Thyroid gland (tissue), 4 donors: Measurements from ENCODE around the gene ZC4H2.

Experiments used
- POLR2A ChIP-seq, 2 donors: fragments of 450-650 bp; IDR thresholded peaks; one replicate each; pipeline ENCODE4 v1.6.1; 2017; ENCODE audit warnings: antibody characterized with exemption in 2 of 2, mild to moderate bottlenecking in 2 of 2, moderate library complexity in 1 of 2
- TF ChIP-seq, protein P1 (sequence below), 6 experiments: fragments of 200-600 bp in 3 of 6; fragments of 450-650 bp in 3 of 6; sonication (generic) in 3 of 6; IDR thresholded peaks; one replicate each; pipeline ENCODE4 v1.5.1; 2016 to 2019; ENCODE audit warnings: antibody characterized with exemption in 6 of 6, mild to moderate bottlenecking in 2 of 6, inconsistent platforms in 1 of 6, moderate library complexity in 1 of 6

DNA sequence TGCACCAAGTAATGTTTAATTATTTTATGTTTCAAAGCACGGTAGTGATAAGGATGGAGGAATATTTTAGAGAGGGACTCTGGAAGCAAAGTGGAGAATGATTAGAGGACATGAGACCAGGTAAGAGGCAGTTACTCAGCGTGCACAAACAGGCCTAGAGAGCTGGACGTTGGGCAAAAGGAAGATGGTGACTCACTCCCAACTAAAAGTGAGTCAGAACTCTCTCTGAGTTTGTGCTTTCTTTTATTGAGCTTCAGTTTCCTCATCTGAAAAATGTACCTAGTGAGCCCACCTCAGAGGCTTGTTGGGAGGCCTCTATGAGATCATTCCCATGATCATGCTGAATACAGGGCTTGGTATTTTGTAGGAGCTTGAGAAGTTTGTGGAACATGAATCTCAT, 1.6 kb upstream of the ZC4H2 start:
- TF ChIP-seq, protein P1, sequence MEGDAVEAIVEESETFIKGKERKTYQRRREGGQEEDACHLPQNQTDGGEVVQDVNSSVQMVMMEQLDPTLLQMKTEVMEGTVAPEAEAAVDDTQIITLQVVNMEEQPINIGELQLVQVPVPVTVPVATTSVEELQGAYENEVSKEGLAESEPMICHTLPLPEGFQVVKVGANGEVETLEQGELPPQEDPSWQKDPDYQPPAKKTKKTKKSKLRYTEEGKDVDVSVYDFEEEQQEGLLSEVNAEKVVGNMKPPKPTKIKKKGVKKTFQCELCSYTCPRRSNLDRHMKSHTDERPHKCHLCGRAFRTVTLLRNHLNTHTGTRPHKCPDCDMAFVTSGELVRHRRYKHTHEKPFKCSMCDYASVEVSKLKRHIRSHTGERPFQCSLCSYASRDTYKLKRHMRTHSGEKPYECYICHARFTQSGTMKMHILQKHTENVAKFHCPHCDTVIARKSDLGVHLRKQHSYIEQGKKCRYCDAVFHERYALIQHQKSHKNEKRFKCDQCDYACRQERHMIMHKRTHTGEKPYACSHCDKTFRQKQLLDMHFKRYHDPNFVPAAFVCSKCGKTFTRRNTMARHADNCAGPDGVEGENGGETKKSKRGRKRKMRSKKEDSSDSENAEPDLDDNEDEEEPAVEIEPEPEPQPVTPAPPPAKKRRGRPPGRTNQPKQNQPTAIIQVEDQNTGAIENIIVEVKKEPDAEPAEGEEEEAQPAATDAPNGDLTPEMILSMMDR (IDR thresholded peaks at IDR 0.05): no peak
- TF ChIP-seq POLR2A (IDR thresholded peaks at IDR 0.05): no peak
